HG02763 (cell line): Measurements from ENCODE around the gene BARX1.

Experiments used
- ATAC-seq: cut with Tn5 transposase; IDR thresholded peaks from one replicate; pipeline ENCODE4 v1.9.1; 2021; ENCODE audit warnings: mild to moderate bottlenecking, moderate library complexity; ENCODE audit not compliant: unreplicated experiment

Gene BARX1

DNA sequence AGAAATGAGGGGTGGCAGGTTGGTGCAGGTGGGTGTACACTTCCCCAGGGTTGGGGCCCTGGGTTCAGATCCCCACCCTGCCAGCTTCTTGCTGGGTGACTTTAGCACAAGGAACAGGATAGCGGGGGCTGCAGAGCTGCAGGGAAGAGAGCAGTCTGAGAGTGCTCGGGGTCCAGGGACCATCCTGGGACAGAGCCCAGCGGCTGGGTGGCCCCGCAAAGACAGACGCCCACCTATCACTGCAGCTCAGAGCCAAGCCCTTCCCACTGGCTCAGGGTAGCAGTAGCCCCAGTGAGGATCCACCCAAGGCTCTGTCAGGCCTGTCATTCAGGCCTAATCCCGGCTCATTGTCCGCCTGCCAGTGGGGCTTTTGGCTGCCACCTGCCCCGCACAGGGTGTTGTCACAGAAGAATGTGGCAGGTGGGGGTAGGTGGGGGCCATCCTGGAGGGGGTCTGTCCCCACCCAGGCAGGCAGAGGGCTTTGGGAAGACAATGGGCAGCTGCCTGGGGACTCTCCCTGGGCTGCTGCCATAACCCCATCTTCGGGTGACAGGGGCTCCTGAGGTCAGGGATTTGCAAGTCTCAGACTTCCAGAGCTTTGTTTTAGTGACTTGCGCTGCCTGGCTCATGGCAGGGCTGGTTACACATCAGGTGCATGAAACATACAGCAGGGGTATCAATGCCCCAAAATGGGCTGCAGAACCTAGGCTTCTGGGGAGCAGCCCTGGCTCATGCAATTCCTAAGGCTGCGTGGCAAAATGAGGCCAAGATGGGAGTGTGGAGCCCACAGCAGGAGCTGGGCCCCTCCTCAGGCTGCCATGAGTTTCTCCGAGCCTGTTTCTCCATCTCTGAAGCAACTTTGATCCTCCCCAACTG is 52.1 kb downstream of the BARX1 start:
- ATAC-seq = no peak

DNA sequence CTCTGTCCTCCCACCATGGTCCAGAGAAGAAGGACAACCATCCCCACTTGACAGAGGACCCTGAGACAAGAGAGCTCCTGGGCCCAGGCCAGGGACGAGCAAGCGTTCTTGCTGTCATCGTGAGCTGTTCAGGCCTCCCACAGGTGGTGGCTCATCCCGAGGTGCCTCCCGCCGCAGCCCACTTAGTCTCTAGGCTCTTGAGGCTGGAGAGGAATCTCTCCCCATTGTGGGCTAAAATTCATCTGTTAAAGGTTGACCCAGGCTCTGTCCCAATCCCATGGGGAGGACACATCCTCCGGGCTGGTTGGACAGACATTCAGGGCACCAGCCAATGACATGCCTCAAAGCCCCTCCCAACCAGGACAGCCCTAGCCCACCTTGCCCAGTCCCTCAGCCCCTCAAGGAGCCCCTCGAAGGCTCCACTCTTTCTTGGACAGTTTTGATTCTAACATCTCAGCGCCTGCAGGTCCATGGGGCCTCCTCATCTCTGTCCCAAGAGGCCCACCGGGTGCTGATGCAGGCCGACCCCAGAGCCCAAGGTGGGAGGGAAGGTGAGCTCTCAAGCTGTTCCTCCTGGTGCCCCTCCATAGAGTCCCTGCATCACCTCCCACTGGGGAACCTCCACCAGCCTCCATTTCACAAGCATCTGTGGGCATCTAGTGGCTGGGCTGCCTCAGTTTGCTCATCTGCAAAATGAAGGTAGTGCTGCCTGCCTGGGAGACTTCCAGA is 52.9 kb downstream of the BARX1 start:
- ATAC-seq = no peak
